GM19351 (cell line): ENCODE results near the gene HDAC8.
"Not testable (repeated sequence)": the region's sequence is repeated elsewhere in the genome, so short reads cannot be mapped to it uniquely, and the experiment has no call there.

Source experiments
- ATAC-seq: cut with Tn5 transposase; IDR thresholded peaks from one replicate; pipeline ENCODE4 v1.9.1; 2021; ENCODE audit warnings: mild to moderate bottlenecking, moderate library complexity; ENCODE audit not compliant: unreplicated experiment

The HDAC8 gene

DNA sequence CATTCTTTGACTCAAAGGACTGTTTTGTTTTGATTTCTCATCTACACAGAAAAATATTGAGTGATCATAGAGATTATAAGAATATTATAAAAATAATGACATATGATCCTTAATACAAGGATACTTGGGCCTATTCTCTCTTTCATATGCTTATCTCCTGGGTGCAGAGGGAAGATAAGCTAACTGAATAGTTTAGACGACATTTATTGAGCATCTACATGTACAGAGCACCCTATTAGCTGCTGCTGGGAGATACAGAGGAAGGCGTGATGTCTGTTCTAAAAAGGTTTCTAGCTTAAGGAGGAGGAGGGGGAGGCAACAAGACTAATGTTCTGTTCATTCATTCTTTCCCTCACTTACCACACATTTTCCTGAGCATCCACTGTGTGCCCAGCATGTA is 106.8 kb downstream of the HDAC8 start:
- no peak for ATAC-seq

DNA sequence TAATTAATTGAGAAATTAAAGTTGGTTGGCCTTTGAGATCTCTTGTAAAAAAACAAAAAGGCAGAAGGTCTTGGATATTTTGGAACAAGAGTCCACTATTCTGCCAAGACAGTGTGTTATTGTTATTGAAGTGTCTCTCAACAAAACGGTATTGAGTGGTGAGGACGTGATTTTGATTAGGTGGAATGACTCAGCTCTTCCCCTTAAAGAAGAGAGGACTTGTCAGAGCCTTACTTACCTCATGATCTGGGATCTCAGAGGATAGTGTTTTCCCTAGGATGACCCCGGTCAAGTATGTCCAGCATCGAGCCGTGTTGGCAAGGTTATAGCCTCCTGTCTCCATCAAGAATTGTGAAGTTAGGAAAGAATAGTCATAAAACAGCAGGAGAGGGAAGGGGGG is 110.9 kb downstream of the HDAC8 start:
- ATAC-seq = no peak

DNA sequence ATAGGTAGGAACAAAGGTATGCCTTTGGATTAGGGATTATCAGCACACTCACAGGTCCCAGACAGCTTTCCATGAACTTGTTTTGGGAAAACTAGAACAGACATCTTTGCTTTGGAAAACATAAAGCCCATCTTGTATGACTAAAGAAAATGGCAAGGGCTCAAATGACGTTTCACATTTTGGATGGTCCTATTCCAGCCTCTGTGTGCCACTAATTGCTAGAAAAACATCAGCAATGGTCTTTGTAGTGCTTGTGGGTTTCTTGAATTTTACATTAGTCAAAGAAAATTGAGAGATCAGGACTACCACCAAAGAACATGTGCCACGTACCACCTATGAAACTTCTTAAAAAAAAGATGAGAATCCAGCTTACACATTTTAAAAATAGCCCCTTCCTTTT is 111.4 kb downstream of the HDAC8 start:
- ATAC-seq = no peak

DNA sequence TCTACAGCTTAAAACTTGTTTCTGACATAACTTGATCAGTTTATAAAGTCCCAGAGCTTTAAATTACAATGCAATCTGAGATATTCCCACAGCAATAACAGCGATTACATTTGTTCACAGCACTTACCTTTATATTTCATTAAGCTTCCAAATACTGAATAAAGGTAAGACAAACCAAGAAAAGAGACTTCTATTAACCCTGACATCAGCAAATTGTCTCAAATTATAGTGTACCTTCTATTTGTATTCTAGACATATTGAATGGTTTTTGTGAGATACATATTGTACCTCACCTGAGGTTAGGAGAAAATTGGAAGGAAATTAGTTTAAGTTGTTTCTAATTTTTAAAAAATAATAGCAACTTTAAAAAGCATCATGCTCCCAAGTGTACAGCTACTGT is 111.9 kb downstream of the HDAC8 start:
- no peak for ATAC-seq

DNA sequence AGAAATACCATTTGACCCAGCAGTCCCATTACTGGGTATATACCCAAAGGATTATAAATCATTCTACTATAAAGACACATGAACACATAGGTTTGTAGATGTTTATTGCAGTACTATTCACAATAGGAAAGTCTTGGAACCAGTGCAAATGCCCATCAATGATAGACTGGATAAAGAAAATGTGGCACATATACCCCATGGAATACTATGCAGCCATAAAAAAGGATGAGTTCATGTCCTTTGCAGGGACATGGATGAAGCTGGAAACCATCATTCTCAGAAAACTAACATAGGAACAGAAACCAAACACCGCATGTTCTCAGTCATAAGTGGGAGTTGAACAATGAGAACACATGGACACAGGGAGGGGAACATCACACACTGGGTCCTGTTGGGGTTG is 123.6 kb downstream of the HDAC8 start:
- ATAC-seq = not testable (repeated sequence)

DNA sequence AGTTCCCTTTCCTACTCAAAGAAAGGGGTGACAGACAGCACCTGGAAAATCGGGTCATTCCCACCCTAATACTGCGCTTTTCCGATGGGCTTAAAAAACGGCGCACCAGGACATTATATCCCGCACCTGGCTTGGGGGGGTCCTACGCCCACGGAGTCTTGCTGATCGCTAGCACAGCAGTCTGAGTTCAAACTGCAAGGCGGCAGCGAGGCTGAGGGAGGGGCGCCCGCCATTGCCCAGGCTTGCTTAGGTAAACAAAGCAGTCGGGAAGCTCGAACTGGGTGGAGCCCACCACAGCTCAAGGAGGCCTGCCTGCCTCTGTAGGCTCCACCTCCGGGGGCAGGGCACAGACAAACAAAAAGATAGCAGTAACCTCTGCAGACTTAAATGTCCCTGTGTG is 131.9 kb downstream of the HDAC8 start:
- not testable (repeated sequence) for ATAC-seq

DNA sequence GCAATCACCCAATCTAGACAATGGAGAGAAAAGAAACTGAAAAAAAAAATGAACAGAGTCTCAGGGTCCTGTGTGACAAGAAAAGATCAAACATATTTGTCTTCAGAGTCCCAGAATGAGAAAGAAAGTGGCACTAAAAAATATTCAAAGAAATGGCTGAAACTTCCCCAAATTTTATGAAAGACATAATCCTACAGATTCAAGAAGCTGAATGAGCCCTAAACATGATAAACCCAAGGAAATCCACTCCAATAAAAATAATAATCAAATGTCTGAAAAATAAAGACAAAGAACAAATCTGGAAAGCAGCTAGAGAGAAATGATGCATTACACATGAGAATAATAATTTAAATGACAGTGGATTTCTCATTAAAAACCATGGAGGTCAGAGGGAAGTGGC is 136.6 kb downstream of the HDAC8 start:
- ATAC-seq = no peak

DNA sequence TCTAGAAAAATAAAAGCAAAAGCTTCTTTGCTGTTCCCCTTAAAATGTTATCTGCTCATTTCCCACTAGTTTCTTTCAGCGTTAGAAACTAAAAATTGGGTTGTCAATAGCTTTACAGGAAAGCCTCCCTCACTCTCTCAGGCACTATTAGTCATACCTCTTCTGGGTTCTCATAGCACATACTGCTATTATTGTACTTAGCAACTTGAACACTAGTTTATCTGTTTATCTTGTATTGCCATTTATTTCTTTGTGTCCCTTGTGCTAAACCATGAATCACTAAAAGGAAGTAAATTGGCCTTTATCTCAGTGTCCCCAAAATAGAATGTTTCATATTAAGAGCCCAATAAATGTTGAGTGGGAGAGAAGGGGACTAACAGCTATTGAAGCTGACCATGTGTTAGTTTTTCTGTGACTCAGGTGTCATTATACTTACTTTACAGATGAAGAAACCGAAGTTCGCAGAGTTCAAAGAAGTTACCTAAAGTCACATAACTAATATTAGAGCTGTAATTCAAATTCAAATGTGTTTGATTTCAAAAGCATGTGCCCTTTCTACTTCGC is 142.2 kb downstream of the HDAC8 start:
- no peak for ATAC-seq

DNA sequence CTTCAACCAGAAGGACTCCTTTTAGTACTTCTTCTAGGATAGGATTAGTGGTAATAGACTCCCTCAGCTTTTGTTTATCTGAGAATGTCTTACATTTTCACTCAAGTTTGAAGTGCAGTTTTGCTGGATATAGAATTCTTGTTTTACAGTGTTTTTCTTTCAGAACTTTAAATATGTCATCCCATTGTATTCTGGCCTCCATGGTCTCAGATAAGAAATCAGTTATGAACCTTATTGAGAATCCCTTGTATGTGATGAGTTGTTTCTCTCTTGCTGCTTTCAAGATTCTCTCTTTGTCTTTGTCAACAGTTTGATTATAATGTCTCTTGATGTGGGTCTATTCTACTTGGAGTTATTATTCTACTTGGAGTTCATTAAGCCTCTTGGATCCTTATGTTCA is 150.8 kb downstream of the HDAC8 start:
- no peak for ATAC-seq

DNA sequence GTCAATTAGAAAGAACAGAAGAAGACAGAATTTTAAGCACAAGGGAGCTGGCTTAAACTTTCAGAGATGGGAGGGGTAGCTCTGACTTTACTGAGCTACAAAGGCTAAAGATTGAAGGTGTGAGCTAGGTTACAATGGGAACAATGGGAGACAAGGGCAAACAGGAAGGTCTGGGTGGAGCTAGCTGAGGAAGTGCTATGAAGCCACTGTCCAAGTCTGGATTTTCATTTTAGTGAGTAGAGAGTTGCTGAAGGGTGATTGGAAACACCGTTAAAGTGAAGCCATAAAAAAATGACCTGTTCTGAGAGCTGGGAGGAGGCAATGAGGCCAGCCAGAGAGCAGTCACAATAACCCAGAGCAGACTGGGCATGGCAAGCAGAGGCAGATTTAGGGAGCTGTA is 162.7 kb downstream of the HDAC8 start:
- no peak for ATAC-seq

DNA sequence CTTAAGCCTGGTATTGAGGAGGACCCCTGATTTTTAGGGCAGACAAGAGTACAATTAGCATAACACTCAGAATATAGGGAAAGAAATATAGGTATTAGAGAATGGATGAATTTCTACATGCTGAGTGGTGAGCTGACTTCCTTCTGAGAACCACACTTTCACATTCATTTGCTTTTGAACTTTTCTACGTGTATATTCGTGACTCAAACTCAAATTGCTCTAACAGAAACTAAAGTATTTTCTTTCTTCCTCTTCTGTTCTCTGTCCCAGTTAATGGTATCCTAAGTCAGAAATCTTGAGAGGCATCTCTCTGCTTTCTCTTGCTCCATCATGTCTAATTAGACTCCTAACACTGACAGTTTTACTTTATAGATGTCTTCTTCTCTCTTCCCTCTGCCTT is 163.8 kb downstream of the HDAC8 start:
- peak; percentile 86 for ATAC-seq

DNA sequence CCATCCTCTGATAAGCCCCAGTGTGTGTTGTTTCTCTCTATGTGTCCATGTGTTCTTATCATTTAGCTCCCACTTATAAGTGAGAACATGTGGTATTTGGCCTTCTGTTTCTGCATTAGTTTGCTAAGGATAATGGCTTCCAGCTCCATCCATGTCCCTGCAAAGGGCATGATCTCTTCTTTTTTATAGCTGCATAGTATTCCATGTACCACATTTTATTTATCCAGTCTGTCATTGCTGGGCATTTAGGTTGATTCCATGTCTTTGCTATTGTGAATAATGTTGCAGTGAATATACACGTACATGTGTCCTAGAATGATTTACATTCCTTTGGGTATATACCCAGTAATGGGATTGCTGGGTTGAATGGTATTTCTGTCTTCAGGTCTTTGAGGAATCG is 167.5 kb downstream of the HDAC8 start:
- not testable (repeated sequence) for ATAC-seq

DNA sequence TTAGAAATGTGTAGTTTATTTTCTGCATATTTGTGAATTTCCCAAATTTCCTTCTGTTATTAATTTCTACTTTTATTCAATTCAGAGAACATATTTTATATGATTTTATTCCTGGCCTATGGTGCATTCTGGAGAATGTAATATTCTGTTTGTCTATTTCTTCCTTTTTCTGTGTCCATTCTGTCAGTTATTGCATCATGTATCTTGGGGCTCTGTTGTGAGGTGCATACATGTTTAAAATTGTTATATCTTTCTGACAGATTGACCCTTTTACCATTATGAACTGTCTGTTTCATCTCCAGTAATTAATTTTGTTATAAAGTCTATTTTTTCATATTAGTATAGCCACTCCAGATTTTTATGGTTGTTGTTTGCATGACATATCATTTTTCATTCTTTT is 170.0 kb downstream of the HDAC8 start:
- ATAC-seq = no peak

DNA sequence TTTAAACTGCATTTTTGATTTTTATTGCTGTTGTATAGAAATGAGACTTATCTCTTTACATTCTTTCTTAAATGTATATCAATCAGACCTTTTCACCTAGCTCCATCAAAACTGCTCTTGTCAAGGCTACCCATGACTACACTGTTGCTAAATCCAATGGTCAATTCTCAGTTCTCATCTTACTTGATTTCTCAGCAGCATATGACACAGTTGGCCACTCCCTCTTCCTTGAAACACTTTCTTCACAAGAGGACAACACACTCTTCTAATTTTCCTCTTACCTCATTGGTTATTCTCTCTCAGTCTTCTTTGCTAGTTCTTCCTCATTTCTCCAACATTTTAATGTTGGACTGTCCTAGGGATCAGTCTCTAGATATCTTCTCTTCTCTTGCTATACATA is 172.8 kb downstream of the HDAC8 start:
- ATAC-seq = no peak

DNA sequence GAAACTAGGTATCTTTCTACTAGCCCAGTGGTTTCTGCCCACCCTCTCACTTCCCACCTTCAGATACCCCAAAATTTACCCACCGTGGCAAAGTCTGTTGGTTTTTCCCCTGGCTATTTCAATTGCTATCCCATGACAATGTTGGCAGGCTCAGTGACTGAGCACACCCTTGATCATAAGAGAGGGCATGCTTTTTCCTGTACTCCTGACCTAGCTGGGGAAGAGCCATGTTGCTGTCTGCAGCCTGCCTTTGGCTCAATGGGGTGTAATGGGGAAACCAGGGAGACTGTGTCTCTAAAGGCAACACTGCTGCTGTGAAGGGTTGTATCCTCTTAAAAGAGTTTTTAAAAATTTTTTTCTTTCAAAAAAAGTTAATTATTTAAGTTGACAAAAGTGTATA is 176.5 kb downstream of the HDAC8 start:
- ATAC-seq = no peak

DNA sequence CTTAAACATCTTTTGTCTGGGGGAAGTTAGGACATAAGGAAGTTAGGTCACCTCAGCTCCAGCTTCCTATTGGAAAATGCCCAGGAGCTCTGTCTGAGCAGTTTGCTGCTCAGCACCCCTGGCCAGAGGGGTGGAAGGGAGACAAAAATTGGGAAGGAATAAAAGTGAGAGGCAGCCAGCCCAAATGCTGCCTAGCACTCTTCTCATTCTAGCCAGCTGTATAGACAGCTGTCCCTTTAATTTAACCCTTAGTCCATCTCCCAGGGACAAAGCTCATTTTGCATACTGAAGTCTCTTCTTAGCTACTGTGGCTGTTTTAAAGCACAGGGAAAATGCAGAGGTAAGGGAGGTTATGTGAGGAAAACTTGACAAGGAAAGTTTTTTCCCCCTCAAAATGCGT is 177.4 kb downstream of the HDAC8 start:
- ATAC-seq = no peak

DNA sequence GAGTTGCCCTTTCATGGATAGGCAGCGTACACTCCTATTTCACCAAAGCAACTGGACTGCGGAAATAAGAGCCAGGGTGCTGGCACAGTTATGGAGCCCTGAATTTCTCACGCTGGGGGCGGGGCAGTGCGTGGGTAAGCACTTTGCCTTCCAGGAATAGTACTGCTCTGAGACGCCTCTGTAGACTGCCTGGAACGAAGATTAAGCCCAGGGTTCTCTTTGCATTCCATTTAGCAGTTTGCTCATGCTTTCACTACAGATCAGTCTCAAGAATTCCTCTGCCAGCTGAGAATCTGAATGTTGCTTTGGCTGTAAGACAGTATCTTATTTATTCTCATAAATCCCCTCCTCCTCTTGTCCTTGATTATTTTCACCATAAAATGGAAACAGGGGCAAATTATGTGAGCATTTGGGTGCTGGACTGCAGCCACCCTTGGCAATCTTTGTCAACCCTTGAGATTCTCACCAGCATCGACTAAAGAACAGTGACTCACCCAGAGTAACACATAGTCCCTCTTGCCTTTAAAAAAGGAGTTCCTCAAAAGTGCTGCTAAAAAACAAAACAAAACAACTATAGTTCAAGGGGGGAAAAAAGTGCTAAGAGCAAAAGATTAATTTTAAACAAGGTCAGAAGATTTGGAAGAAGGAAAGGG is 178.0 kb downstream of the HDAC8 start:
- no peak for ATAC-seq

DNA sequence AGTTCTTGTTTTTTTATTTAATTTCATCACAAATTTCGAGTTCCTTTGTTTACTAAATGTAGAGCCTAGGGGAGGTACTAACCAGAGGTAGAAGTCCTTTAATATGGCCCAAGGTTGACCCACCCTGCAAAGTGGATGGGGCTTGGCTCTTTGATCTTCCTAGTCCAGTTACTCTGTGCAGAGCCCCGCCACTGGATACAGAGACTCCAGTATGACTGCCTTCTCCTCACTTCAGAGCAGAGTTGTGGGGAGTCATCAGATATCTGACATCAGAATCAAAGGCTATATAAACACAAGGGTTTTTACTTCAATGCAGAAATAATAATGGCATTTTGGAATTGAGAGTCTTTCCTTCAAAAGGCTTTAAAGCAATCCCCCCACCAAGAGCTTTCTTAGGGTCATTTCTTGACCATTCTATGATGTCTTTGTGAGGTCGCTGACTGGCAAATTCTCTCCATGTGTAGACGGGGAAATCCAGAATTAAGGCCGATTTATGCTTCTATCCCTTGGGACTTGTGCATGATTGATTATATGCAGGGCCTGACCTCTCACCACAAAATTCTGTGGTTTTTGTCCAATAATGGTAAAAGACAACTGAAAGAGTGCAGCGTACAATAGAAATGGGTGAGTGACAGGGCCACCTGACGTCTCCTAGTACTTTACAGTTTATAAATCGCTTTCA is 178.7 kb downstream of the HDAC8 start:
- no peak for ATAC-seq

DNA sequence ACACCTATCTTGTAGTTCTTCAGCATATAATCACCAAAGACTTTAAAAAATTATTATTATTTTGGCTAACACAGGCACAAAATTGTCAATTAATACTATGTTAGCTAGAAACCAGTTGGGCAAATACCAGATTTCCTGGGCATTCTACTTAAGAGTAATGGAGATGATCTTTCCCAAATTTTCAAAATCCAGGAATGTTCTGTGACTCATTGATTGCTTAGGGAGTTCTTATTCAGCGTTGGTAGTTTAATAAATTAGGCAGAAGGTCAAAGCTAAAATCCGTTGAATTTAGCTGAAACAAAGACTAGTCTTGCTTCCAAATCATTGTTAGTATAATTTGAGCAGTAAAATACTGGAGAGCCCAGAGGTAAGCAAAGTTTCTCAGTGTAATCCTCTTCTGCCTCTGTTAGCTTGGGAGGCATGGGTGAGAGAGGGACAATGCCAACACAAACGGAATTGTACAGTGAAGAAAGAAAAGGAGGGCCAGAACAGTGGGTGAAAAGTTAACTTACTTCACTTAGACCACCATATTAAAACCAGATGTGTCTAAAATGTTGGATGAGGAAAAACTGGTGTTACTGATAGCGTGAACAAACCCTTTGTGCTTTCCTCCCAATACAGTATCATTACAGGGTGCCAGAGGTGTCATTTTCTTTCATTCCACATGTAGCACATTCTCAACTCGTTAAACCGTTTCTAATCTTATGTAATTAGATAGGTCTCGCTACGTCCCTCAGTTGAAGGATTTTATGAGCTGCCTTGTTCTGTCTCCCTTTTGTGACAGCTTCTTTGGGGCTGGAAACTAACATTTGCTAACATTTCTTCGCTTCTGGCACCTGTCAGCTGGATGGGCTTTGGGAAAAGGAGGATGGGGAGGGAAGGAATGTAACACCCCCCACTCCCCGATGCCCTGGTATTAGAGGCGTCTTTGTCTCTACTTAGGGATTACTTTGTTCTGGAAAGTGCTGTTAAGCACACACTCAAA is 179.5 kb downstream of the HDAC8 start:
- no peak for ATAC-seq

DNA sequence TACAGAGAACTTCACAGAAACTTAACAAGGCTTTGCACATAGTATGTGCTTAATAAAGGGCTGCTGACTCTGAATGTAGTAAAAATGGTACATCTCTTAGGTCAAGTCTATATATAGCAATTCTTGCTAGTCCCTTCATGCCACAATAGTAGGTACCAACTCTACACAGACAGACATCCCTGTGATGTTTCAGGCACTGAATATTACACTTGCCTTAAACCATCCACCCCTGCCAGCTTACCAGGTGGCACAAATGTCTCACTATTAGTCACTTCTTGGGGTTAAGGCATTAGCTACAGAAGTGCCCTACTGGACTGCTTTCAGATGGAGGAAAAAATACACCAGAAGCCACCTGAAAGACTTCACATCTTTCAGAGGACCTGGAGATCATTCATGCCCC is 180.6 kb downstream of the HDAC8 start:
- ATAC-seq = no peak

DNA sequence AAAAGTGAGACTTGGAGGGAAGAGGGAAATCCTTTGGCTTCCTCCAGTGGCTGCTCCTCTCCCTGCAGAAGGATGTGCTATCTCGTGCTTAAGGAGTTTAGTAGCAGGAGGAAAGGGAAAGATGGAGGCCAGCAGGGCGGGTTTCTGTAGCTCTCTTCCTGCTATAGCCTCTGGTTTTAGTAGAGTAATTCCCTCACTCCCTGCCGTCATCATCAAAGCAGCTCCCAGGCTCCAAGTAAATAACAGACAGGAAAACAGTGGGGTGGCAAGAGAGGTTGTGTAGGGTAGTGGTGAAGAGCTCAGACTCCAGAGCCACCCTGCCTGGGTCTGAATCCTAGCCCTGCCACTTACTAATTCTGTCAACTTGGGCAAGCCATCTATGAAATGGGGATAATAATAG is 185.4 kb downstream of the HDAC8 start:
- no peak for ATAC-seq
